Right lobe of liver (tissue), 6 donors: Measurements from ENCODE around the gene FIGN. TPM values are rescaled to one million over a fixed set of nuclear protein-coding genes. Genes with fewer than 3 reads are reported as not detected.

Source experiments
- ATAC-seq, 4 donors: fragments of 200-7000 bp; cut with Tn5 transposase; one replicate each; pipeline ENCODE4 v1.9.1; 2020; ENCODE audit warnings: mild to moderate bottlenecking in 4 of 4, moderate library complexity in 4 of 4
- DNase-seq, 3 donors: peaks; one replicate each; pipeline ENCODE4 v3.0.0-alpha.2; 2020
- H3K27ac ChIP-seq, 3 donors: fragments of 200-600 bp; one replicate each; pipeline ENCODE4 v1.8.0; 2022
- H3K27me3 ChIP-seq, 2 donors: fragments of 200-600 bp; one replicate each; pipeline ENCODE4 v1.8.0; 2022
- H3K36me3 ChIP-seq, 4 donors: fragments of 200-600 bp; sonication (generic) in 1 of 4; one replicate each; pipeline versions ENCODE4 v1.5.1 to v1.8.0; 2017 to 2022; ENCODE audit warnings: control low read depth in 1 of 4
- H3K4me1 ChIP-seq, 4 donors: fragments of 200-600 bp; sonication (generic) in 1 of 4; one replicate each; pipeline versions ENCODE4 v1.5.1 to v1.8.0; 2017 to 2022; ENCODE audit warnings: control low read depth in 1 of 4
- H3K4me3 ChIP-seq, 3 donors: fragments of 200-600 bp; one replicate each; pipeline ENCODE4 v1.8.0; 2022
- H3K9me3 ChIP-seq, 4 donors: fragments of 200-600 bp; sonication (generic) in 1 of 4; one replicate each; pipeline versions ENCODE4 v1.5.1 to v1.8.0; 2017 to 2022; ENCODE audit warnings: control low read depth in 1 of 4
- POLR2A ChIP-seq: fragments of 450-650 bp; IDR thresholded peaks from one replicate; pipeline ENCODE4 v1.6.1; 2017; ENCODE audit warnings: antibody characterized with exemption, mild to moderate bottlenecking
- WGBS: methylation state at CpG from one replicate; pipeline ENCODE4 v1.1.6; 2018; ENCODE audit warnings: low coverage, low lambda C conversion rate; ENCODE audit not compliant: insufficient coverage; ENCODE audit errors: missing lambda C conversion rate; 5-methylcytosine and 5-hydroxymethylcytosine counted together
- intact Hi-C, 2 donors: fragments of 100-400 bp; cut with DNase I; formaldehyde crosslinking; loops; one replicate each; pipeline versions ENCODE4 v1.11.2 to v1.14.1; 2022
- total RNA-seq, 6 experiments: library from RNA; depleted of rRNA in 2 of 6; stranded (reverse); fragments of >200 nt in 2 of 6; fragmentation: NEBNext Ultra II Directional in 3 of 6; extraction: Animal tissue kit (Norgen Biotek cat#: 25700) in 3 of 6; gene quantifications; one replicate each; pipeline versions ENCODE4 v1.1.0 to v1.2.4, GENCODE V29; 2016 to 2023
- TF ChIP-seq, protein P1 (sequence below), 4 donors: fragments of 200-600 bp in 3 of 4; fragments of 450-650 bp in 1 of 4; IDR thresholded peaks; one replicate each; pipeline versions ENCODE4 v1.5.1 to v1.8.0; 2016 to 2022; ENCODE audit warnings: antibody characterized with exemption in 4 of 4, mild to moderate bottlenecking in 2 of 4
- donor health status: DM: no; HTN: yes; CAD: no.
- donor health status: DM: no; HTN: no; CAD: no.
- donor health status: DM: no; HTN: no; CAD: no.
- donor health status: DM: no; HTN: yes; CAD: no.
- donor health status: DM: no; HTN: yes; CAD: no.

FIGN gene
- total RNA-seq, 6 experiments from 2014 or later = 2.8 to 9.2 (median 5.1) TPM

DNA sequence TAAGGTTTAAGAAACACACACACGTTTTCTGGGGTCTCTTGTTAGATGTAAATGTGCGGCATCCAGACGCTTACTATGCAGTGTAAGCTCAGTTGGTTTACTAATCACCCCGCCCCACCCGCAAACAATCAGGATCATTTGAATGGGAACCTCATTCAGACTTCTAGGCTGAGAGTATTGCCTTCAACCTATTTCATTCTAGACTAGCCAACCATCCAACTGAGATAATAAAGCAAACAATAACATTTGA lies 1.3 kb upstream of the FIGN start:
- DNase-seq (no peak), ATAC-seq (no peak)
- peaks cover 0 to 6% (median 0%) of the 10 kb centered on the region in 4 donors for H3K4me1 ChIP-seq
- no peaks in the 10 kb centered on the region for H3K27me3 ChIP-seq
- peak overlapping the region in 1 of 3 donors; percentile 74 for H3K4me3 ChIP-seq
- 30% methylated on average over 5 of the region's 5 CpGs for WGBS
- H3K9me3 ChIP-seq = no peaks in the 10 kb centered on the region
- TF ChIP-seq, protein P1, sequence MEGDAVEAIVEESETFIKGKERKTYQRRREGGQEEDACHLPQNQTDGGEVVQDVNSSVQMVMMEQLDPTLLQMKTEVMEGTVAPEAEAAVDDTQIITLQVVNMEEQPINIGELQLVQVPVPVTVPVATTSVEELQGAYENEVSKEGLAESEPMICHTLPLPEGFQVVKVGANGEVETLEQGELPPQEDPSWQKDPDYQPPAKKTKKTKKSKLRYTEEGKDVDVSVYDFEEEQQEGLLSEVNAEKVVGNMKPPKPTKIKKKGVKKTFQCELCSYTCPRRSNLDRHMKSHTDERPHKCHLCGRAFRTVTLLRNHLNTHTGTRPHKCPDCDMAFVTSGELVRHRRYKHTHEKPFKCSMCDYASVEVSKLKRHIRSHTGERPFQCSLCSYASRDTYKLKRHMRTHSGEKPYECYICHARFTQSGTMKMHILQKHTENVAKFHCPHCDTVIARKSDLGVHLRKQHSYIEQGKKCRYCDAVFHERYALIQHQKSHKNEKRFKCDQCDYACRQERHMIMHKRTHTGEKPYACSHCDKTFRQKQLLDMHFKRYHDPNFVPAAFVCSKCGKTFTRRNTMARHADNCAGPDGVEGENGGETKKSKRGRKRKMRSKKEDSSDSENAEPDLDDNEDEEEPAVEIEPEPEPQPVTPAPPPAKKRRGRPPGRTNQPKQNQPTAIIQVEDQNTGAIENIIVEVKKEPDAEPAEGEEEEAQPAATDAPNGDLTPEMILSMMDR (IDR thresholded peaks at IDR 0.05) = no peak
- TF ChIP-seq POLR2A = no peak
- intact Hi-C loops = no loop called here
- H3K36me3 ChIP-seq = no peaks in the 10 kb centered on the region
- H3K27ac ChIP-seq = peak overlapping the region in 1 of 3 donors; percentile 84

DNA sequence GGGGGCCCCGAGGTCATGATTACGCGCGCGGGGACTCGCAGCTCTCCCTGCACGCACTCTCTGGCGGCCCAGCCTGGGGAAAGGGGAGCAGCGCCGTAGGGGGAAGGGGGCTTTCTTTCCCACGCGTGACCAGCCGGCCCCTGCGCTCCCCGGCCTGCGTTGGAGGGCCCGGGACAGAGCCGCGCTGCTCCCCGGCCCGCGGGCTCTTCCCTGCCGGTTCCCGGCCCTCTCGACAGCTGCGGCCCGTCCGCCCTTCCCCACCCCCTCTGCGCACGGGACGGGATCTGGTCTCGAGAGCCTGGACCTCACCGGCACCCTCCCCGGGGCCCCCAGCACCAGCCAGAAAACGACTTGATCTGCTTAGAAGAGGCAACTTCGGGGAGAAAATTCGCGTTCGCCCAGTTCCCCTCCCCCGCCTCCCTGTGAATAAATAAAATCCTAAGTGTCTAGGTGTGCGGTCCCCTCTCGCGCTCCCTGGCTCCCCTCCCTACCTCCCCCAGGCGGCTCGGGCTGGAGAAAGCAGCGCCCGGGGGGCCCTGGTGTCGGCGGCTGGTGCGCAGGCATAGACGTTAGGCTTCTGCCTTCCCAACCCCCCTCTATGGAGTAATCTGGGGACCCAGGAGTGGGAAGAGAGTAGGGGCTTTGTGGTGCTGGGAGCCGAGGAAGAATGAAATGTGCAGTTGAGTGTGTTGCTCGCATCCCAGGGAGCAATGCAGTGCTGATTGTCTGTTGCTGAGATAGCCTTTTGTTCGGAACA lies 803 bp upstream of the FIGN start:
- 9% methylated on average over 8 of the region's 54 CpGs for WGBS
- Histone ChIP-seq H3K9me3 (no peaks in the 10 kb centered on the region), H3K4me3 (peak overlapping the region; percentile 58 to 74 (median 69)), H3K36me3 (no peaks in the 10 kb centered on the region), H3K4me1 (peaks cover 0 to 12% (median 0%) of the 10 kb centered on the region in 4 donors), H3K27ac (peak overlapping the region; percentile 84 to 87 (median 86)), H3K27me3 (no peaks in the 10 kb centered on the region)
- ATAC-seq (peak; percentile 46 to 69 (median 59)), DNase-seq (peak; percentile 46 to 69 (median 63))
- intact Hi-C loops = no loop called here
- TF ChIP-seq, protein P1 (IDR thresholded peaks at IDR 0.05) = peak in 1 of 4 donors; percentile 6
- TF ChIP-seq POLR2A = peak; percentile 22

DNA sequence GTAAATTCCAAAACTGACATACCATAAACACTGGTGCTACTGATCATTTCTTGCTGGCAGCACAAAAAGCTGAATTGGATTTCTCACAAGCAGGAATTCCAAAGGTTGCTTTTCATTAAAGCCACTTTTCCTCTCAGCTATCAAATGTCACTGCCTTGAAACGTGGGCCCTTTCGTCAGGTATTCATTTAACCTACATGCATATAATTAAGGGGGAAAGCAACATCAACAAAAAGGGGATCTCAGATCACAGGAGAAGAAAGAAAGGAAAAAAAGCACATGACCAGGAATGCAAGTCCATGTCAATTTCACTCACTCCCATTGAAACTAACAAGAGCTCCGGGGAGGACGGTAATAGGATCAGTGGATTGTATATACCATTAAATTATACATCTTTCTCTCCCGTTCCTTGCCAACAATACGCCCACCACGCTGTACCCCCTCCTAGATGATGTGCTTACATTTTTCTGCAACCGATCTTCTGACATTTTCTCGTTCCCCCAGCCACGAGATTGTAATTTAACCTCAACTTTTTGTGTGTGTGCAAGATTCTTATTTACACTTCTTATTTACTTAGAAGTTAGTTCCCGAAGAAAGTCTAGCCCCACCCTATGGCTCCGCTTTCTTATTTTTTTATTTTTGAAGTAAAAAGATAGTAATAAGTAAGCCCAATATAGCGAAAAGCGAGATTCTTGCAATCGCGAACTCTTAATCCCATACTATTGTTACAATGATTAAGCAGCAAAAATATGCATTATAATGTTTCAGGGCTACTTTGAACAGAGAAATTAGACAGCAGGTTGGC lies 725 bp downstream of the FIGN start:
- H3K36me3 ChIP-seq = no peaks in the 10 kb centered on the region
- H3K4me3 ChIP-seq = peak overlapping the region; percentile 58 to 74 (median 69)
- DNase-seq (no peak), ATAC-seq (peak in 1 of 4 donors; percentile 10)
- H3K9me3 ChIP-seq = no peaks in the 10 kb centered on the region
- H3K4me1 ChIP-seq = peaks cover 0 to 27% (median 0%) of the 10 kb centered on the region in 4 donors
- TF ChIP-seq, protein P1 (IDR thresholded peaks at IDR 0.05) = no peak
- TF ChIP-seq POLR2A = no peak
- 2% methylated on average over 16 of the region's 16 CpGs for WGBS
- no peaks in the 10 kb centered on the region for H3K27me3 ChIP-seq
- peak overlapping the region; percentile 84 to 87 (median 86) for H3K27ac ChIP-seq
- intact Hi-C loops = no loop called here

DNA sequence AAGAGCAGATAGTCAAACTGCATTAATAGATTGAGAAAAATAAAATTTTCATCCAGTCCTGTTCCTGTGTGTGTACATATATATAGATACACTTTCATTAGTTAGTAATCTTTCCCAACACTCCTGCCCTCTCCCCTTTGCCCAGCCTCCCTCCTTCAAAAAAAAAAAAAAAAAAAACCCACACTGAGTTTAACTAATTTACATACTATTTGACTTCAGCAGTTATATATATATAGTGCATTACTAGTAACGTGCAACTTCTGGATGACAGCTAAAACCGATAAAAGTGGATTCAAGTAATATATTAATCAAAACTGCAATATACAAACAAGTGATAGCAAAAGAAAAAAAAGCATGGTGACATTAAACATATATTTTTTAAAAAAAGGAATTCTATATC lies 1.4 kb downstream of the FIGN start:
- Histone ChIP-seq H3K27ac (peak overlapping the region; percentile 37 to 87 (median 84)), H3K27me3 (no peaks in the 10 kb centered on the region), H3K9me3 (no peaks in the 10 kb centered on the region), H3K4me3 (peak overlapping the region; percentile 58 to 74 (median 69)), H3K36me3 (no peaks in the 10 kb centered on the region), H3K4me1 (peaks cover 0 to 28% (median 0%) of the 10 kb centered on the region in 4 donors)
- WGBS = 6% methylated on average over 2 of the region's 2 CpGs
- ATAC-seq (no peak), DNase-seq (no peak)
- TF ChIP-seq, protein P1 (IDR thresholded peaks at IDR 0.05) = no peak
- TF ChIP-seq POLR2A = no peak
- intact Hi-C loops = no loop called here
